ENCODE data around the gene DOCK1. TPM values are rescaled to one million over a fixed set of nuclear protein-coding genes. Genes with fewer than 3 reads are reported as not detected.

The DOCK1 gene
- total and polyA plus RNA-seq, 2 donors from 2014 or later: 15.8 to 81.7 TPM

- H3K9me3 ChIP-seq (ENCODE audit: control insufficient read depth in 2 of 3, insufficient read depth in 1 of 3, low read length in 3 of 3): no peaks in the 10 kb centered on the region
- H3K9ac ChIP-seq (ENCODE audit: low read length in 3 of 3): no peak overlapping the region
- no peaks in the 10 kb centered on the region for H3K4me1 ChIP-seq (ENCODE audit: control insufficient read depth in 2 of 3, insufficient read depth in 2 of 3, low read depth in 1 of 3, low read length in 3 of 3)
- H3K4me3 ChIP-seq (ENCODE audit: low read length in 3 of 3): no peak overlapping the region
- FAIRE-seq (no peak), DNase-seq (no peak)
- H3K36me3 ChIP-seq (ENCODE audit: control insufficient read depth in 2 of 3, insufficient read depth in 3 of 3, low read length in 3 of 3): peaks cover 0 to 10% (median 10%) of the 10 kb centered on the region in 3 donors
- no peak overlapping the region for H3K27ac ChIP-seq (ENCODE audit: low read depth in 2 of 2, low read length in 2 of 2)
- no peaks in the 10 kb centered on the region for H3K27me3 ChIP-seq (ENCODE audit: control insufficient read depth, insufficient read depth, low read length)
- no peak for TF ChIP-seq CTCF (IDR thresholded peaks at IDR 0.05; ENCODE audit: borderline replicate concordance, extremely low read depth, insufficient read depth)
- intact Hi-C loops (cut with DNase I): no loop called here
Observed at GRCh38 chr10:127346604-127347003, 441.4 kb downstream of the DOCK1 start.

DNA sequence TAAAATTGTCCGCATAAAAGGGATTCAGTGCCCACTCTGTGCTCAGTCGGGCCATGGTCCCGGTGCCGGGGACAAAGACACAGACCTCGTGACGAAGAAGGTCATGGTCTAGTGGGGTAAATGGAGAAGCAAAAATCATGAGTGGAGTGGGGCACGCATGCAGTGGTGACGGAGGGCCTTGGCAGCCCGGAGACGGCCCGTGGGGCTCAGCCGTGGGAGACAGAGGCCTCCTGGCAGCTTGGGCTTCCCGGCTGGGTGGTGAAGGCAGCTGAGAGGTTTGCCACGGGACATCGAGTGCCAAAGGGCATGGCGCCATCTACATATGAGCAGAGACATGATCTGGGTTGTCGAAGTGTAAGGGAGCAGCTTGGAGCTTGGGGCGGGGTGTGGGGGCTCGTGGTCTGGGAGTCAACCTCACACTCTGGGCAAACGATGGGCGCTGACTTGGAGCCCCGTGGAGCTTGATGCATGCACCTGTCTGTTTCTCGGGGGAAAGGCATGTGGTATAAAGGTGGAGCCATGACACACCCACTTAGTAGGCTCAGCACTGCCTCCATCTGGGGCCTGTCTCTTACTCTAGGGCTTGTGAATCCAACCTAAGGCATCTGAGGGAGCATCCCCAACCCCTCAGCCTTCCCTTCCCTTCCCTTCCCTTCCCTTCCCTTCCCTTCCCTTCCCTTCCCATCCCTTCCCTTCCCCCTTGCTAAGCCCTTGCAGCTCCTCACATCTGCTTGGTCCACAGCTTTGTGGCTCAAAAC lies 442.2 kb downstream of the DOCK1 start:
- H3K4me1 ChIP-seq (ENCODE audit: control insufficient read depth in 2 of 3, insufficient read depth in 2 of 3, low read depth in 1 of 3, low read length in 3 of 3): no peaks in the 10 kb centered on the region
- H3K9me3 ChIP-seq (ENCODE audit: control insufficient read depth in 2 of 3, insufficient read depth in 1 of 3, low read length in 3 of 3): no peaks in the 10 kb centered on the region
- DNase-seq (no peak), FAIRE-seq (no peak)
- no peak overlapping the region for H3K27ac ChIP-seq (ENCODE audit: low read depth in 2 of 2, low read length in 2 of 2)
- intact Hi-C loops (cut with DNase I): no loop called here
- no peak for TF ChIP-seq CTCF (IDR thresholded peaks at IDR 0.05; ENCODE audit: borderline replicate concordance, extremely low read depth, insufficient read depth)
- no peak overlapping the region for H3K9ac ChIP-seq (ENCODE audit: low read length in 3 of 3)
- peaks cover 0 to 10% (median 10%) of the 10 kb centered on the region in 3 donors for H3K36me3 ChIP-seq (ENCODE audit: control insufficient read depth in 2 of 3, insufficient read depth in 3 of 3, low read length in 3 of 3)
- no peaks in the 10 kb centered on the region for H3K27me3 ChIP-seq (ENCODE audit: control insufficient read depth, insufficient read depth, low read length)
- no peak overlapping the region for H3K4me3 ChIP-seq (ENCODE audit: low read length in 3 of 3)

GRCh38 chr10:127349737-127350136 lies 444.5 kb downstream of the DOCK1 start:
- H3K4me1 ChIP-seq (ENCODE audit: control insufficient read depth in 2 of 3, insufficient read depth in 2 of 3, low read depth in 1 of 3, low read length in 3 of 3): peaks cover 0 to 4% (median 0%) of the 10 kb centered on the region in 3 donors
- no peak for FAIRE-seq
- no peaks in the 10 kb centered on the region for H3K27me3 ChIP-seq (ENCODE audit: control insufficient read depth, insufficient read depth, low read length)
- H3K4me3 ChIP-seq (ENCODE audit: low read length in 3 of 3): no peak overlapping the region
- intact Hi-C loops (cut with DNase I): no loop called here
- TF ChIP-seq CTCF (IDR thresholded peaks at IDR 0.05; ENCODE audit: borderline replicate concordance, extremely low read depth, insufficient read depth): no peak
- no peak overlapping the region for H3K27ac ChIP-seq (ENCODE audit: low read depth in 2 of 2, low read length in 2 of 2)
- peaks cover 0 to 8% (median 3%) of the 10 kb centered on the region in 3 donors for H3K36me3 ChIP-seq (ENCODE audit: control insufficient read depth in 2 of 3, insufficient read depth in 3 of 3, low read length in 3 of 3)
- no peak overlapping the region for H3K9ac ChIP-seq (ENCODE audit: low read length in 3 of 3)
- no peaks in the 10 kb centered on the region for H3K9me3 ChIP-seq (ENCODE audit: control insufficient read depth in 2 of 3, insufficient read depth in 1 of 3, low read length in 3 of 3)
- DNase-seq: no peak
